Prostate gland (tissue), 2 donors: ENCODE data around the gene PRKCQ. TPM values are rescaled to one million over a fixed set of nuclear protein-coding genes. Genes with fewer than 3 reads are reported as not detected.
"Not testable (repeated sequence)": the region's sequence is repeated elsewhere in the genome, so short reads cannot be mapped to it uniquely, and the experiment has no call there.

Experiments used
- DNase-seq: peaks from one replicate; pipeline ENCODE4 v3.0.0-alpha.2; 2019; ENCODE audit warnings: low spot score
- H3K27ac ChIP-seq, 2 donors: fragments of 200-600 bp; sonication (generic); 2 replicates each; pipeline ENCODE4 v1.5.1; 2017 to 2019
- H3K27me3 ChIP-seq: fragments of 200-600 bp; sonication (generic); replicated peaks from 2 replicates; pipeline ENCODE4 v1.5.1; 2019; ENCODE audit not compliant: insufficient read depth
- H3K36me3 ChIP-seq, 2 donors: fragments of 200-600 bp; sonication (generic); 1 replicate in 1 of 2; 2 replicates in 1 of 2; pipeline versions ENCODE4 v1.5.1 to v1.8.1; 2017 to 2019
- H3K4me1 ChIP-seq: fragments of 200-600 bp; sonication (generic); replicated peaks from 2 replicates; pipeline ENCODE4 v1.5.1; 2019
- H3K4me3 ChIP-seq, 2 donors: fragments of 200-600 bp; sonication (generic); 2 replicates each; pipeline ENCODE4 v1.5.1; 2017 to 2019
- H3K9me3 ChIP-seq: fragments of 200-600 bp; sonication (generic); 2 replicates; pipeline ENCODE4 v1.5.1; 2017
- CTCF ChIP-seq, 4 experiments: fragments of 200-600 bp in 2 of 4; fragments of 450-650 bp in 2 of 4; sonication (generic) in 2 of 4; IDR thresholded peaks; 1 replicate in 3 of 4; 2 replicates in 1 of 4; pipeline ENCODE4 v1.5.1; 2016 to 2019; ENCODE audit warnings: antibody characterized with exemption in 4 of 4, mild to moderate bottlenecking in 2 of 4, moderate library complexity in 2 of 4
- POLR2A ChIP-seq: fragments of 450-650 bp; IDR thresholded peaks from one replicate; pipeline ENCODE4 v1.6.1; 2016; ENCODE audit warnings: antibody characterized with exemption, mild to moderate bottlenecking
- POLR2AphosphoS5 ChIP-seq: sonication (generic); formaldehyde crosslinking; IDR thresholded peaks from one replicate; pipeline ENCODE4 v1.6.1; 2017; ENCODE audit warnings: antibody characterized with exemption
- WGBS: methylation state at CpG from one replicate; pipeline ENCODE4 v1.1.5; 2018; 5-methylcytosine and 5-hydroxymethylcytosine counted together
- intact Hi-C: fragments of 100-400 bp; cut with DNase I; formaldehyde crosslinking; loops from one replicate; pipeline ENCODE4 v1.14.2; 2022
- total RNA-seq, 2 donors: library from RNA; depleted of rRNA; stranded (reverse); fragments of >200 nt; gene quantifications; one replicate each; pipeline ENCODE4 v1.1.0, GENCODE V29; 2016

The PRKCQ gene
- total RNA-seq, 2 donors from 2014 or later: 0.87 to 1.4 TPM

GRCh38 chr10:6586501-6586900 is 6.4 kb upstream of the PRKCQ start:
- DNase-seq: no peak
- intact Hi-C loops: no loop called here
- H3K4me3 ChIP-seq: no peak overlapping the region
- H3K27ac ChIP-seq: no peak overlapping the region
- WGBS: 87% methylated on average over 4 of the region's 4 CpGs
- no peaks in the 10 kb centered on the region for H3K9me3 ChIP-seq
- no peaks in the 10 kb centered on the region for H3K27me3 ChIP-seq
- TF ChIP-seq CTCF (IDR thresholded peaks at IDR 0.05) (no peak), POLR2A (no peak), POLR2AphosphoS5 (no peak)
- H3K4me1 ChIP-seq: no peaks in the 10 kb centered on the region
- H3K36me3 ChIP-seq: no peaks in the 10 kb centered on the region

GRCh38 chr10:6583447-6583846 is 3.4 kb upstream of the PRKCQ start:
- H3K36me3 ChIP-seq: no peaks in the 10 kb centered on the region
- intact Hi-C loops: no loop called here
- no peaks in the 10 kb centered on the region for H3K27me3 ChIP-seq
- WGBS: 84% methylated on average over 10 of the region's 10 CpGs
- TF ChIP-seq POLR2AphosphoS5: no peak
- no peak for TF ChIP-seq CTCF (IDR thresholded peaks at IDR 0.05)
- no peak for TF ChIP-seq POLR2A
- H3K4me1 ChIP-seq: no peaks in the 10 kb centered on the region
- H3K4me3 ChIP-seq: no peak overlapping the region
- no peaks in the 10 kb centered on the region for H3K9me3 ChIP-seq
- no peak for DNase-seq
- no peak overlapping the region for H3K27ac ChIP-seq

GRCh38 chr10:6582913-6583312 is 2.8 kb upstream of the PRKCQ start:
- 98% methylated on average over 8 of the region's 8 CpGs for WGBS
- H3K36me3 ChIP-seq, H3K27me3 ChIP-seq, DNase-seq, intact Hi-C loops, H3K9me3 ChIP-seq, H3K27ac ChIP-seq, H3K4me1 ChIP-seq, H3K4me3 ChIP-seq: not testable (repeated sequence)

- Histone ChIP-seq H3K27me3 (no peaks in the 10 kb centered on the region), H3K4me3 (no peak overlapping the region), H3K4me1 (no peaks in the 10 kb centered on the region), H3K27ac (no peak overlapping the region), H3K9me3 (no peaks in the 10 kb centered on the region), H3K36me3 (no peaks in the 10 kb centered on the region)
- TF ChIP-seq POLR2A (no peak), POLR2AphosphoS5 (no peak), CTCF (IDR thresholded peaks at IDR 0.05) (no peak)
- DNase-seq: no peak
- intact Hi-C loops: no loop called here
- 96% methylated on average over 5 of the region's 5 CpGs for WGBS
These were observed 2.2 kb upstream of the PRKCQ start for GRCh38 chr10:6582298-6582697.

GRCh38 chr10:6581778-6582228 is 1.7 kb upstream of the PRKCQ start:
- DNase-seq: no peak
- WGBS: 86% methylated on average over 7 of the region's 7 CpGs
- no peaks in the 10 kb centered on the region for H3K27me3 ChIP-seq

GRCh38 chr10:6581223-6581622 is 1.1 kb upstream of the PRKCQ start:
- intact Hi-C loops, H3K27ac ChIP-seq, H3K9me3 ChIP-seq, DNase-seq, H3K4me1 ChIP-seq, H3K27me3 ChIP-seq, H3K36me3 ChIP-seq: not testable (repeated sequence)
- peak overlapping the region in 1 of 2 donors; percentile 48 for H3K4me3 ChIP-seq
- 56% methylated on average over 7 of the region's 7 CpGs for WGBS

More at GRCh38 chr10:6581778-6582228, 1.7 kb upstream of the PRKCQ start:
- H3K9me3 ChIP-seq: no peaks in the 10 kb centered on the region
- no peaks in the 10 kb centered on the region for H3K36me3 ChIP-seq
- no peaks in the 10 kb centered on the region for H3K4me1 ChIP-seq
- TF ChIP-seq POLR2AphosphoS5 (no peak), CTCF (IDR thresholded peaks at IDR 0.05) (no peak), POLR2A (no peak)
- intact Hi-C loops: no loop called here
- no peak overlapping the region for H3K27ac ChIP-seq
- H3K4me3 ChIP-seq: no peak overlapping the region
